Measurements from ENCODE around the gene ZNF211.

The ZNF211 gene

GRCh38 chr19:57672466-57672865 is 39.5 kb downstream of the ZNF211 start:
- Histone ChIP-seq H3K4me2 (ENCODE audit: low read length) (no peak overlapping the region), H3K27ac (no peak overlapping the region), H3K4me1 (no peaks in the 10 kb centered on the region), H2AFZ (no peak overlapping the region), H3K9me3 (ENCODE audit: control insufficient read depth, low read length) (no peaks in the 10 kb centered on the region), H3K4me3 (ENCODE audit: low read depth, low read length) (no peak overlapping the region), H3K79me2 (no peaks in the 10 kb centered on the region), H3K36me3 (ENCODE audit: control insufficient read depth, insufficient read depth, low read length) (no peaks in the 10 kb centered on the region), H3K27me3 (ENCODE audit: control insufficient read depth, insufficient read depth, low read length) (no peaks in the 10 kb centered on the region), H3K9ac (no peak overlapping the region)
- no peak for TF ChIP-seq CTCF (IDR thresholded peaks at IDR 0.05)

DNA sequence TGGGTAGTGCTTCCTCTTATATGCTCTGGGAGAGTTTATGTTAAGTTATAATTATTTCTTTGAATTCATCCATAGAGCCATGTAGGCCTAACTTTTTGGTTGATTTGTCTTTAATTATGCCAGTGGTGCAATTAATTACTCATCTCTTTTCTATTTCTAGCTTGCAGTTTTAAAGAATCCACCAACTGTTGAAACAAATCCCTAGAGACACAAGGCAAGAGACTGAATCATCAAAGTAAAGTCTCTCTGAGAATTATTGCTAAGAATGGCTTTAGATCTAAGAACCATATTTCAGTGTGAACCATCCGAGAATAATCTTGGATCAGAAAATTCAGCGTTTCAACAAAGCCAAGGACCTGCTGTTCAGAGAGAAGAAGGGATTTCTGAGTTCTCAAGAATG is 42.9 kb downstream of the ZNF211 start:
- Histone ChIP-seq H3K4me2 (ENCODE audit: low read length) (no peak overlapping the region), H3K79me2 (no peaks in the 10 kb centered on the region), H3K27me3 (ENCODE audit: control insufficient read depth, insufficient read depth, low read length) (no peaks in the 10 kb centered on the region), H3K4me1 (no peaks in the 10 kb centered on the region), H3K36me3 (ENCODE audit: control insufficient read depth, insufficient read depth, low read length) (no peaks in the 10 kb centered on the region), H3K9ac (no peak overlapping the region), H3K4me3 (ENCODE audit: low read depth, low read length) (no peak overlapping the region), H3K9me3 (ENCODE audit: control insufficient read depth, low read length) (no peaks in the 10 kb centered on the region), H2AFZ (no peak overlapping the region), H3K27ac (no peak overlapping the region)
- TF ChIP-seq CTCF (IDR thresholded peaks at IDR 0.05), result no peak

- peak overlapping the region; percentile 95 for H3K4me2 ChIP-seq (ENCODE audit: low read length)
- H3K27ac ChIP-seq, result peak overlapping the region; percentile 60
- H3K9ac ChIP-seq, result no peak overlapping the region
- H3K36me3 ChIP-seq (ENCODE audit: control insufficient read depth, insufficient read depth, low read length), result no peaks in the 10 kb centered on the region
- TF ChIP-seq CTCF (IDR thresholded peaks at IDR 0.05), result no peak
- H3K4me3 ChIP-seq (ENCODE audit: low read depth, low read length), result peak overlapping the region; percentile 96
- H3K4me1 ChIP-seq, result peaks cover 15% of the 10 kb centered on the region
- no peaks in the 10 kb centered on the region for H3K27me3 ChIP-seq (ENCODE audit: control insufficient read depth, insufficient read depth, low read length)
- H3K79me2 ChIP-seq, result peaks cover 47% of the 10 kb centered on the region
- no peaks in the 10 kb centered on the region for H3K9me3 ChIP-seq (ENCODE audit: control insufficient read depth, low read length)
- H2AFZ ChIP-seq, result peak overlapping the region; percentile 96
Measured at GRCh38 chr19:57682226-57682766, 49.3 kb downstream of the ZNF211 start.

- TF ChIP-seq CTCF (IDR thresholded peaks at IDR 0.05), result no peak
- Histone ChIP-seq H3K36me3 (ENCODE audit: control insufficient read depth, insufficient read depth, low read length) (no peaks in the 10 kb centered on the region), H3K4me1 (peaks cover 15% of the 10 kb centered on the region), H3K9ac (no peak overlapping the region), H3K9me3 (ENCODE audit: control insufficient read depth, low read length) (no peaks in the 10 kb centered on the region), H3K27me3 (ENCODE audit: control insufficient read depth, insufficient read depth, low read length) (no peaks in the 10 kb centered on the region), H3K4me2 (ENCODE audit: low read length) (no peak overlapping the region), H3K4me3 (ENCODE audit: low read depth, low read length) (no peak overlapping the region), H3K79me2 (peaks cover 71% of the 10 kb centered on the region), H2AFZ (no peak overlapping the region), H3K27ac (no peak overlapping the region)
Measured at GRCh38 chr19:57686727-57687126, 53.8 kb downstream of the ZNF211 start.

DNA sequence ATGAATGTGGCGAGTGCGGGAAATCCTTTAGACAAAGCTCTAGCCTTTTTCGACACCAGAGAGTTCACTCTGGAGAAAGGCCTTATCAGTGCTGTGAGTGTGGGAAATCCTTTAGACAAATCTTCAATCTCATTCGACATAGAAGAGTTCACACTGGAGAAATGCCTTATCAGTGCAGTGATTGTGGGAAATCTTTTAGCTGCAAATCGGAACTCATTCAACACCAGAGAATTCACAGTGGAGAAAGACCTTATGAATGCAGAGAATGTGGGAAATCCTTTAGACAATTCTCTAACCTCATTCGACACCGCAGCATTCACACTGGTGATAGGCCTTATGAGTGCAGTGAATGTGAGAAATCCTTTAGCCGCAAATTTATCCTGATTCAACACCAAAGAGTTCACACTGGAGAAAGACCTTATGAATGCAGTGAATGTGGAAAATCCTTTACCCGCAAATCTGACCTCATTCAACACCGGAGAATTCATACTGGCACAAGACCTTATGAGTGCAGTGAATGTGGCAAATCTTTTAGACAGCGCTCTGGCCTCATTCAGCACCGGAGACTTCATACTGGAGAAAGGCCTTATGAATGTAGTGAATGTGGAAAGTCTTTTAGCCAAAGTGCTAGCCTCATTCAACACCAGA is 54.5 kb downstream of the ZNF211 start:
- no peak overlapping the region for H3K4me3 ChIP-seq (ENCODE audit: low read depth, low read length)
- H3K9ac ChIP-seq, result no peak overlapping the region
- H3K79me2 ChIP-seq, result peaks cover 64% of the 10 kb centered on the region
- H3K4me1 ChIP-seq, result peaks cover 15% of the 10 kb centered on the region
- TF ChIP-seq CTCF (IDR thresholded peaks at IDR 0.05), result no peak
- no peaks in the 10 kb centered on the region for H3K27me3 ChIP-seq (ENCODE audit: control insufficient read depth, insufficient read depth, low read length)
- H3K36me3 ChIP-seq (ENCODE audit: control insufficient read depth, insufficient read depth, low read length), result no peaks in the 10 kb centered on the region
- H3K9me3 ChIP-seq (ENCODE audit: control insufficient read depth, low read length), result no peaks in the 10 kb centered on the region
- no peak overlapping the region for H3K4me2 ChIP-seq (ENCODE audit: low read length)
- H2AFZ ChIP-seq, result no peak overlapping the region
- no peak overlapping the region for H3K27ac ChIP-seq

Measured in parathyroid adenoma (tissue), 2 donors.